ENCODE results near the gene DCLK2. TPM values are rescaled to one million over a fixed set of nuclear protein-coding genes. Genes with fewer than 3 reads are reported as not detected.

The DCLK2 gene
- total RNA-seq, 3 donors from 2014 or later = 3.4 to 5.2 (median 4.0) TPM

- no peaks in the 10 kb centered on the region for H3K27me3 ChIP-seq
- TF ChIP-seq CTCF (IDR thresholded peaks at IDR 0.05) = no peak
- no peak for TF ChIP-seq POLR2A (IDR thresholded peaks at IDR 0.05)
- TF ChIP-seq POLR2AphosphoS5 (IDR thresholded peaks at IDR 0.05) = no peak
- no peak for DNase-seq (ENCODE audit: low spot score in 2 of 2)
- no peaks in the 10 kb centered on the region for H3K36me3 ChIP-seq
- no peaks in the 10 kb centered on the region for H3K9me3 ChIP-seq
- no peaks in the 10 kb centered on the region for H3K4me1 ChIP-seq
- no peak overlapping the region for H3K27ac ChIP-seq
- intact Hi-C loops (cut with DNase I; ENCODE audit: low total_unique reads) = no loop called here
- no peak overlapping the region for H3K4me3 ChIP-seq
Observed at GRCh38 chr4:150038335-150039076, 39.7 kb upstream of the DCLK2 start.

GRCh38 chr4:150039274-150040127 is 38.7 kb upstream of the DCLK2 start:
- intact Hi-C loops (cut with DNase I; ENCODE audit: low total_unique reads) = no loop called here

GRCh38 chr4:150044517-150044916 is 33.7 kb upstream of the DCLK2 start:
- TF ChIP-seq POLR2A (IDR thresholded peaks at IDR 0.05) (no peak), CTCF (IDR thresholded peaks at IDR 0.05) (no peak), POLR2AphosphoS5 (IDR thresholded peaks at IDR 0.05) (no peak)
- no peaks in the 10 kb centered on the region for H3K36me3 ChIP-seq
- H3K9me3 ChIP-seq = no peaks in the 10 kb centered on the region
- intact Hi-C loops (cut with DNase I; ENCODE audit: low total_unique reads) = no loop called here
- no peaks in the 10 kb centered on the region for H3K4me1 ChIP-seq
- DNase-seq (ENCODE audit: low spot score in 2 of 2) = no peak
- H3K4me3 ChIP-seq = no peak overlapping the region
- no peaks in the 10 kb centered on the region for H3K27me3 ChIP-seq
- no peak overlapping the region for H3K27ac ChIP-seq

More at GRCh38 chr4:150039274-150040127, 38.7 kb upstream of the DCLK2 start:
- Histone ChIP-seq H3K9me3 (no peaks in the 10 kb centered on the region), H3K4me1 (no peaks in the 10 kb centered on the region), H3K27ac (no peak overlapping the region), H3K4me3 (no peak overlapping the region), H3K36me3 (no peaks in the 10 kb centered on the region), H3K27me3 (no peaks in the 10 kb centered on the region)
- TF ChIP-seq CTCF (IDR thresholded peaks at IDR 0.05) (no peak), POLR2AphosphoS5 (IDR thresholded peaks at IDR 0.05) (no peak), POLR2A (IDR thresholded peaks at IDR 0.05) (no peak)
- DNase-seq (ENCODE audit: low spot score in 2 of 2) = no peak

- DNase-seq (ENCODE audit: low spot score in 2 of 2) = no peak
- Histone ChIP-seq H3K9me3 (no peaks in the 10 kb centered on the region), H3K4me1 (no peaks in the 10 kb centered on the region), H3K27ac (no peak overlapping the region), H3K4me3 (no peak overlapping the region), H3K36me3 (no peaks in the 10 kb centered on the region), H3K27me3 (no peaks in the 10 kb centered on the region)
- intact Hi-C loops (cut with DNase I; ENCODE audit: low total_unique reads) = no loop called here
- TF ChIP-seq CTCF (IDR thresholded peaks at IDR 0.05) = no peak
- no peak for TF ChIP-seq POLR2AphosphoS5 (IDR thresholded peaks at IDR 0.05)
- TF ChIP-seq POLR2A (IDR thresholded peaks at IDR 0.05) = no peak
Observed at GRCh38 chr4:150045410-150045809, 32.8 kb upstream of the DCLK2 start.

- Histone ChIP-seq H3K4me1 (no peaks in the 10 kb centered on the region), H3K4me3 (no peak overlapping the region), H3K27ac (no peak overlapping the region), H3K9me3 (no peaks in the 10 kb centered on the region), H3K36me3 (no peaks in the 10 kb centered on the region), H3K27me3 (no peaks in the 10 kb centered on the region)
- intact Hi-C loops (cut with DNase I; ENCODE audit: low total_unique reads) = no loop called here
- no peak for DNase-seq (ENCODE audit: low spot score in 2 of 2)
- TF ChIP-seq CTCF (IDR thresholded peaks at IDR 0.05) (no peak), POLR2AphosphoS5 (IDR thresholded peaks at IDR 0.05) (no peak), POLR2A (IDR thresholded peaks at IDR 0.05) (no peak)
Observed at GRCh38 chr4:150046728-150047217, 31.5 kb upstream of the DCLK2 start.
